ENCODE results near the gene ERVV-1.

DNA sequence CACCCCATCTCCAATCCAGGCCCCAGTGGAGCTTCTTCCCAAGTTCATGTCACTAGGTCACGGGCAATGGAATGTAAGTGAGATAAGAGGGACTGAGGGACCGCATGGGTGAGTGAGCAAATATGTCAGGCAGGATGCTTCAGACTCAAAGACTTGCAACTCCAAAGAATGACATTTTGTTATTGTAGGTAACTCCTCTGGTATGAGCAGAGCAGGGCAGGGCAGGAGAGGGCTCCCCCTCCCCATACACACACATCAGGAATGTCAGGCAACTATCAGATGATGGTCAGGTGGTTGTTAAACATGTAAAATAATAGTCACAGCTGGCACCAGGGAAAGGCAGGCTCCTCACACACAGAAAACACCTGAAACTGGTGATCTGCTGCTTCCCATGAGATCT, 41.4 kb downstream of the ERVV-1 start:
- TF ChIP-seq, protein P1, sequence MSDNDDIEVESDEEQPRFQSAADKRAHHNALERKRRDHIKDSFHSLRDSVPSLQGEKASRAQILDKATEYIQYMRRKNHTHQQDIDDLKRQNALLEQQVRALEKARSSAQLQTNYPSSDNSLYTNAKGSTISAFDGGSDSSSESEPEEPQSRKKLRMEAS (IDR thresholded peaks at IDR 0.05; ENCODE audit: low read depth), result no peak
- TF ChIP-seq, protein P2, sequence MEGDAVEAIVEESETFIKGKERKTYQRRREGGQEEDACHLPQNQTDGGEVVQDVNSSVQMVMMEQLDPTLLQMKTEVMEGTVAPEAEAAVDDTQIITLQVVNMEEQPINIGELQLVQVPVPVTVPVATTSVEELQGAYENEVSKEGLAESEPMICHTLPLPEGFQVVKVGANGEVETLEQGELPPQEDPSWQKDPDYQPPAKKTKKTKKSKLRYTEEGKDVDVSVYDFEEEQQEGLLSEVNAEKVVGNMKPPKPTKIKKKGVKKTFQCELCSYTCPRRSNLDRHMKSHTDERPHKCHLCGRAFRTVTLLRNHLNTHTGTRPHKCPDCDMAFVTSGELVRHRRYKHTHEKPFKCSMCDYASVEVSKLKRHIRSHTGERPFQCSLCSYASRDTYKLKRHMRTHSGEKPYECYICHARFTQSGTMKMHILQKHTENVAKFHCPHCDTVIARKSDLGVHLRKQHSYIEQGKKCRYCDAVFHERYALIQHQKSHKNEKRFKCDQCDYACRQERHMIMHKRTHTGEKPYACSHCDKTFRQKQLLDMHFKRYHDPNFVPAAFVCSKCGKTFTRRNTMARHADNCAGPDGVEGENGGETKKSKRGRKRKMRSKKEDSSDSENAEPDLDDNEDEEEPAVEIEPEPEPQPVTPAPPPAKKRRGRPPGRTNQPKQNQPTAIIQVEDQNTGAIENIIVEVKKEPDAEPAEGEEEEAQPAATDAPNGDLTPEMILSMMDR (IDR thresholded peaks at IDR 0.05), result no peak
- TF ChIP-seq POLR2AphosphoS5 (IDR thresholded peaks at IDR 0.05; ENCODE audit: low read depth, low read length), result no peak

All from SK-N-SH (cell line).